ENCODE results near the gene SCN1B.
"Not testable (repeated sequence)": the region's sequence is repeated elsewhere in the genome, so short reads cannot be mapped to it uniquely, and the experiment has no call there.

SCN1B gene

DNA sequence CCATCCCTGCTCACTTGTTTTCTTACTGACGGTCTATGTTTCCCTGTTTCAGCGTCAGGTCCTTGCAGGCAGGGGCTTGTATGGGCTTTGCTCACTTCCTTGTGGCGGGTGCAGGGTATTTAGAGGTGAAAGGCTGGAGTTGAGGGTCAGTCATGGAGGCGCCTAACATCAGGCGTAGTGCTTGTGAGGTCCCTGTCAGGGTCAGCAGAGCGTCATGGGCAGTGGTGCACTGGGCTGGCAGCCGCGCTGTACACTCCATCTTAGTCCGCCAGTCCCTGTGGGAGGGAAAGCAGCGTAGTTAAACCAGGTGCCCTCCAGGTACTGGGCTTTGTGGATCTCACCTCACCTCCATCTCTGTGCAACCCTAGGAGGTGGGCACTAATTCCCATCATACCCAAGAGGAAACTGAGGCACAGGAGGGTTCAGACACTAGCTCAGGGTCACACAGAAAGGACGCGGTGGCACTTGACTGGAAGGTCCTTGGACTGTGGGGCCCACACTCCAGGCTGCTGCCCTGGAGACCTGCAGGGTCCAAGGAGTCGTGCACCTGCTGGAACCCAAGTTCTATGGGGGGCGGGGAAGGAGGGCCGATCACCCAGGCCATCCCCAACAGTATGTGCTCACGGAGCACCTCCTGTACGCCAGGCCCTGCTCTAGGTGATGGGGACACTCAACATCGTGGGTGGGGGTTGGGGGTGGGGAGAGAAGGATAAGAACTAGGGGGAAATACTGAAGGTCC lies 25.6 kb upstream of the SCN1B start:
- FAIRE-seq (no peak), DNase-seq (ENCODE audit: insufficient read length) (no peak)
- TF ChIP-seq POLR2A (IDR thresholded peaks at IDR 0.05; ENCODE audit: low read depth, low read length) (no peak), TAF1 (IDR thresholded peaks at IDR 0.05; ENCODE audit: borderline replicate concordance, low read depth, low read length) (no peak), POLR2AphosphoS5 (IDR thresholded peaks at IDR 0.05; ENCODE audit: low read depth, low read length) (no peak)

DNA sequence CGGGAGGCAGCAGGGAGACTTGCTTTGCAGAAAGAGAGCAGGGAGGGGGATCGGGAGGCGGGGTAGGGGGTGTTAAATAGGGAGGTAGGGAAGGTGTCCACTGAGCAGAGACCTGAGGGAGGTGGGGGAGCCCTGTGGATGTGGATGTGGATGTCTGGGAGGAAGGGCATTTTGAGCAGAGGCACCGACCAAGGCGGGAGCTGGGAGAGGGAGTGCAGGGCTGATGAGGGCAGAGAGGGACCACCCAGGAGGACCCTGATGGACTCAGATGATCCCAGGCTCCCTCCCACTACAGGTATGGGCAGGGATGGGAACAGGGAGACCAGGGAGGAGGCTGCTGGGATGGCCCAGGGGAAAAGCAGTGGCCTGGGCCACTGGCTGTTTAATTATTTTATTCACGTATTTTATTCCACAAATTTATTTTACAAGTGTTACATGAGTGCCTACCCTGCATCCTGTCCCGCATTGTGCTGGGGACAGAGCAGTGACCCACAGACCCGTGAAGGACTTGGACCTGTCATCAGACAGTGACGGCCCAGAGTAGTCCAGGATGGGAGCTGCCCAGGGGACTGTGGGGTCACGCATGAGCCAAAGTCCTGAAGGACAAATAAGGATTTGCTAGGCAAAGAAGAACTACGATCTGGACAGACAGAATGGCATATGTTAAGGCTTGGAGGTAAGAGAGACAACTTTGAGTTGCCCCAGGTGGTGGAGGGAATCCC lies 24.9 kb upstream of the SCN1B start:
- TF ChIP-seq POLR2A (IDR thresholded peaks at IDR 0.05; ENCODE audit: low read depth, low read length), result no peak
- no peak for TF ChIP-seq POLR2AphosphoS5 (IDR thresholded peaks at IDR 0.05; ENCODE audit: low read depth, low read length)
- TF ChIP-seq TAF1 (IDR thresholded peaks at IDR 0.05; ENCODE audit: borderline replicate concordance, low read depth, low read length), result no peak
- DNase-seq (ENCODE audit: insufficient read length) (no peak), FAIRE-seq (no peak)

DNA sequence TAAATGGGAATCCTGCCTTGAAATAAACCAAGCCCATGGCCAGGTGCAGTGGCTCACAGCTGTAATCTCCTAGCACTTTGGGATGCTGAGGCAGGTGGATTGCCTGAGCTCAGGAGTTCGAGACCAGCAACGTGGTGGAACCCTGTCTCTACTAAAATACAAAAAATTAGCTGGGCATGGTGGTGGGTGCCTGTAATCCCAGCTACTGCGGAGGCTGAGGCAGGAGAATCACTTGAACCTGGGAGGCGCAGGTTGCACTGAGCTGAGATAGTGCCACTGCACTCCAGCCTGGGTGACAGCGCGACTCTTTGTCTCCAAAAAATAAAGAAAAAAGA lies 24.3 kb upstream of the SCN1B start:
- not testable (repeated sequence) for DNase-seq (ENCODE audit: insufficient read length); FAIRE-seq

DNA sequence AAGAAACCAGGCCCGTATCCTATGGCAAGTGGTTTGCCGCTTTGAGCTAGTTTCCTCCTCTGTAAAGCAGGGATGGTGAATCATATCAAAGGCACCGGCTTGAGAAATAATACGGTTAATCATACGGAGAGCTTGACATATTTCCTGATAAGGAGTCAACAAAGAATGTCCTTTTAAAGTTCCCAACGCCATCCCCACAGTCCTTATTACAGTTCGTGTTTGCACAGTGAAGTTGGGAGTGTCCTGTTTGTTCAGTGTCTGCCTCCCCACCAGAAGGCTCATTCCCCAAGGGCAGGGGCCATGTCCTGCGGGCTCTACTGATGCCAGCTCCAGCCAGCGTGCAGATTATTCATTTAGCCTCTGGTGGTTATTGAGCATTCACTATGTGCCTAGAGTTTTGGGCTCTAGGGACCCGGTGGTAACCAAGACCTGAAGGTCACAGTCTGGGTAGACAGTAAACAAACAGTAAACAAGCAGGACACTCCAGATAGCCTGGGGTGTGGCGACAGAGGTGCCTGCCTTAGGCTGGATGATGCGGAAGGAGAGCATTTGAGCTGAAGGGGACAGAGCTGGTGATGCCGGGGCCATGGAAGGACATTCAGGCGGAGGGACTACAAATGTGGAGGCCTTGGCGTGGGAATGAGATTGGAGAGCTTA lies 23.8 kb upstream of the SCN1B start:
- FAIRE-seq (no peak), DNase-seq (ENCODE audit: insufficient read length) (no peak)
- no peak for TF ChIP-seq POLR2A (IDR thresholded peaks at IDR 0.05; ENCODE audit: low read depth, low read length)

DNA sequence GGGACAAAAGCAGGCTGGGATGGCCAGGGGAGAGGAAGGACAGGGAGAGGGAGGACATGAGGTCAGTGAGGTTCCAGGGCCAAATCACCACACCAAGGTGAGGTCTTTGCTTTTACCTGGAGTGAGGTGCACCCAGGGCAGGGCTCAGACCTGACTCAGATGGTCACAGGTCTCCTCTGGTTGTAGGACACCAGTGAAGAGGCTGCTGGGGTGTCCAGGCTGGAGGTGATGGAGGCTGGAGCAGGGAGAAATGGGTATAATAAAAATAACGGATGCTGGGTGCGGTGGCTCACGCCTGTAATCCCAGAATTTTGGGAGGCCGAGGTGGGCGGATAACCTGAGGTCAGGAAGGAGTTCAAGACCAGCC lies 23.3 kb upstream of the SCN1B start:
- FAIRE-seq (no peak), DNase-seq (ENCODE audit: insufficient read length) (no peak)
- TF ChIP-seq TAF1 (IDR thresholded peaks at IDR 0.05; ENCODE audit: borderline replicate concordance, low read depth, low read length), result no peak
- no peak for TF ChIP-seq POLR2AphosphoS5 (IDR thresholded peaks at IDR 0.05; ENCODE audit: low read depth, low read length)
- TF ChIP-seq POLR2A (IDR thresholded peaks at IDR 0.05; ENCODE audit: low read depth, low read length), result no peak

DNA sequence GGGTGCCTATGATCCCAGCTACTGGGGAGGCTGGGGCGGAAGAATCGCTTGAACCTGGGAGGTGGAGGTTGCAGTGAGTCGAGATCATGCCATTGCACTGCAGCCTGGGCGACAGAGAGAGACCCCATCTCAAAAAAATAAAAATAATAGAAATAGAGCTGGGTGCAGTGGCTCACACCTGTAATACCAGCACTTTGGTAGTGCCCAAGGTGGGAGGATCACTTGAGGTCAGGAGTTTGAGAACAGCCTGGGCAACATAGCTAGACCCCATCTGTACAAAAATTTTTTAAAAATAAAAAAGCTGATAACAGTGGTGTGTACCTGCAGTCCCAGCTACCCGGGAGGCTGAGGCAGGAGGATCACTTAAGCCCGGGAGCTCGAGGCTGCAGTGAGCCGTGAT lies 22.8 kb upstream of the SCN1B start:
- FAIRE-seq; DNase-seq (ENCODE audit: insufficient read length): not testable (repeated sequence)

DNA sequence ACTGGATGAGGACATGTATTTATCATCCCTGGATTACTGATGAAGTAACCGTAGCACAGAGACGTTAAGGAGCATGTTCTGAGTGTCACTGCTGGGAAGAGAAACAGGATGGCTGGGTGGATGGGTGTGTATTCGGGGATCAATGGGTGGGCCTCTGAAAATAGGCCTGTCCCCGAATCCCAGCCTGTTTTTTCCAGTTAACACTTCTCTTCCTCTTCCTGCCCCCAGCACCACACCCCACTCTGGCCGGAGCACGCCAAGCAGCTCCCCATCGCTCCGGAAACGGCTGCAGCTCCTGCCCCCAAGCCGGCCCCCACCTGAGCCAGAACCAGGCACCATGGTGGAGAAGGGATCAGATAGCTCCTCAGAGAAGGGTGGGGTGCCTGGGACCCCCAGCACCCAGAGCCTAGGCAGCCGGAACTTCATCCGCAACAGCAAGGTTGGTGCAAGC lies 21.4 kb upstream of the SCN1B start:
- no peak for FAIRE-seq
- no peak for TF ChIP-seq TAF1 (IDR thresholded peaks at IDR 0.05; ENCODE audit: borderline replicate concordance, low read depth, low read length)
- no peak for TF ChIP-seq POLR2A (IDR thresholded peaks at IDR 0.05; ENCODE audit: low read depth, low read length)
- no peak for TF ChIP-seq POLR2AphosphoS5 (IDR thresholded peaks at IDR 0.05; ENCODE audit: low read depth, low read length)
- no peak for DNase-seq (ENCODE audit: insufficient read length)

DNA sequence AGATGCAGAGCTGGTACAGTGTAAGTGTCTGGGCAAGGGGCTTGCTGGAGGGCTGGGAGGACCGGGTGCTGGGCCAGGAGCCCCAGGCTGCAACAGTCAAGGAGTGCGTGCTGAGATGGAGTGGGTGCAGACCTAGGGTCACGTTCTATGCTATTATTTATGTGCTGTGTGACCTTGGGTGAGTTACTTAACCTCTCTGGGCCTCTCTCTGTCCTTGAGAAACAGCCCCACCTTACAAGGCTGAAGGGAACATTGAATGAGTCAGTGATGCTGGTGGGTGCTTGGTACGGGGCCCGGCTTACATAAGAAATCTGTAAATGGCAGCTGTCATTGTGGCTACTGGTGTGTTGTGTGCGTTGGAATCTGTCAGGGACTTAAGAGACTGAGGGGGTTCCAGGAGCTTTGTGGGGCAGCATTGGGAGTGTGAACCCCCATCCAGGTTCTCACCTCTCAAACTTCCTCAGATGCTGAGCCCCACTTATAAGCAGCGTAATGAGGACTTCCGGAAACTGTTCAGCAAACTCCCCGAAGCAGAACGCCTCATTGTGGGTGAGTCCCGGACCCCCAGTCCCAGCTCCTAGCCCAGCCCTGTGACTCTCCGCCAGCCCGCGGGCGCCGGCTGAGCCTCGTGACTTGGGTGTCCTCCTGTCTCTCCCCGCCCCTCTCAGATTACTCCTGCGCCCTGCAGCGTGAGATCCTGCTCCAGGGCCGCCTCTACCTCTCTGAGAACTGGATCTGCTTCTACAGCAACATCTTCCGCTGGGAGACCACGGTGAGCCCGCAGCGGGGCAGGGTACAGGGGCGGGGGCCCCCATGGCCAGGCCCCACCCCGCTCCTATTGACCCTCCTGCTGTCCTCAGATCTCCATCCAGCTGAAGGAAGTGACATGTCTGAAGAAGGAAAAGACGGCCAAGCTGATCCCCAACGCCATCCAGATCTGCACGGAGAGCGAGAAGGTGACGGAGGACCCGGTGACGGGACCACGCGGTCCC lies 20.6 kb upstream of the SCN1B start:
- no peak for DNase-seq (ENCODE audit: insufficient read length)
- TF ChIP-seq POLR2A (IDR thresholded peaks at IDR 0.05; ENCODE audit: low read depth, low read length) (no peak), POLR2AphosphoS5 (IDR thresholded peaks at IDR 0.05; ENCODE audit: low read depth, low read length) (no peak), TAF1 (IDR thresholded peaks at IDR 0.05; ENCODE audit: borderline replicate concordance, low read depth, low read length) (no peak)
- no peak for FAIRE-seq

DNA sequence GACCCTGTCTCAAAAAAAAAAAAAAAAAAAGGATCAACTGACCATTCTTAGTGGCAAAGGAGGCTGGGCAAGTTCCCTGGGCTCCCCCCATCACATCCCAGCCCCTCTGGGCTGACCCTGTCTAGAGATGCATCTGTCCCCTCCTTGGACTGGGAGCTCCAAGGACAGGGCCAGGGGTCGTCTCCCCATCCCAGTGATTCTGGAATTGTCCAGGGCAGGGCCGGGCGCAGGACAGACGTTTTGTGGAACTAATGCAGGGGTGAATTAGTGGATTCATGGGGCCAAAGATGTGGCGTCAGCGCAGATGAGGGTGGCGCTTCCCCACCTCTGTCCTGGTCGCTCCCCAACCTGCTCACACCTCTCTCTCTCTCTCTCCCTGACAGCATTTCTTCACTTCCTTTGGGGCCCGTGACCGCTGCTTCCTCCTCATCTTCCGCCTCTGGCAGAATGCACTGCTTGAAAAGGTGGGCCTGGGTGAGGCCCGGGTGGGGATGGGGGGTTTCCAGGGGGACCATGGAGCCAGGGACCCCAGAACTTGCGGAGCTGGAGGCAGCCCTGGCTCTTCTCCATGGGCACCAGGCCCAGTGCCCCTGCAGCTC lies 19.1 kb upstream of the SCN1B start:
- no peak for DNase-seq (ENCODE audit: insufficient read length)
- TF ChIP-seq POLR2A (IDR thresholded peaks at IDR 0.05; ENCODE audit: low read depth, low read length), result no peak
- no peak for TF ChIP-seq POLR2AphosphoS5 (IDR thresholded peaks at IDR 0.05; ENCODE audit: low read depth, low read length)
- no peak for TF ChIP-seq TAF1 (IDR thresholded peaks at IDR 0.05; ENCODE audit: borderline replicate concordance, low read depth, low read length)
- no peak for FAIRE-seq

DNA sequence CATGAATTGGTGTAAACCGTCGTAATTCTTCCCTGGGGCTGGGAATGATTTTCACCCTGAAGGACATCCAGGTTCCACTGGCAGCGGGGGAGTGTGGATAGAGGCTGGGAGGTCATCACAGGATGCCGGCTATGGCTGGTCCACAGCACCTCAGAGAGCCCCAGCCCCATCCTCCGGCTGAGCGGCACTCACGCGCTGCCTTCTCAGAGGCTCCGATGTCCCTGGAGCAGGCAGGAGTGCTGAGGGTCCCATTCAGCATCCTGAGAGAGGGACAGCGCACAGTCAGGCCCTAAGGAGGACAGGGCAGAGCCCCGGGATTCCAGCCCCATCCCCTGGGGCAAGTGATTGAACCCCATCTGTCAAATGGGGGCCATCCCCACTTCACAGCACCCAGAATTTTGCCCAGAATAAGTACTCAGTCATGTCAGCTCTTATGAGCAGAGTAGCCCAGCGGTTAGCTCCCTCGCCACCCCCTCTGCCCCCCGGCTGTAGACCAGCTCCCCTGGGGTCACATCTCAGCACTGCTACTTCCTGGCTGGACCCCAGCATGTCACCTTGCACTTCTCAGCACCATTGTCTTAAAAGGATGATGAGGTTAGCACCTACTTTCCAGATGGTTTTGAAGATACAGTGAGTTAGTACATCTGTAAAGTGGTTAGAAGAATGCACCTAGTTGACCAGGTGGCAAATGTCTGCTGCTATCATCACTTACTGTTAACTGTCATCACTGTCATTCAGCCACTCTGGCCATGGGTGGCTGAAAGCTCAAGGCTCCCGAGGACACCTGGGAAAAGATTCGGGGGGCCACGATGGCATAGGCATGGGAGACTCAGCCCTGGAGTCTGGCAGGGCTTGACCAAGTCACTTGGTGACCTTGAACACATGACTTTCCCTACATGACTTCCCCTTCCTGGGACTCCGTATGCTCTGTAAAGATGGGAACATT lies 18.3 kb upstream of the SCN1B start:
- TF ChIP-seq POLR2A (IDR thresholded peaks at IDR 0.05; ENCODE audit: low read depth, low read length), result no peak
- no peak for FAIRE-seq
- DNase-seq (ENCODE audit: insufficient read length), result no peak

Data from GM12892 (cell line).